ENCODE measurements around the gene HSPA9. TPM values are rescaled to one million over a fixed set of nuclear protein-coding genes. Genes with fewer than 3 reads are reported as not detected.

HSPA9 gene
- polyA plus RNA-seq, 1 donor from 2014 or later, result 280 TPM

- H3K9me3 ChIP-seq (ENCODE audit: low read length), result no peaks in the 10 kb centered on the region
- no peak overlapping the region for H3K27ac ChIP-seq (ENCODE audit: low read length)
- TF ChIP-seq, protein P1, sequence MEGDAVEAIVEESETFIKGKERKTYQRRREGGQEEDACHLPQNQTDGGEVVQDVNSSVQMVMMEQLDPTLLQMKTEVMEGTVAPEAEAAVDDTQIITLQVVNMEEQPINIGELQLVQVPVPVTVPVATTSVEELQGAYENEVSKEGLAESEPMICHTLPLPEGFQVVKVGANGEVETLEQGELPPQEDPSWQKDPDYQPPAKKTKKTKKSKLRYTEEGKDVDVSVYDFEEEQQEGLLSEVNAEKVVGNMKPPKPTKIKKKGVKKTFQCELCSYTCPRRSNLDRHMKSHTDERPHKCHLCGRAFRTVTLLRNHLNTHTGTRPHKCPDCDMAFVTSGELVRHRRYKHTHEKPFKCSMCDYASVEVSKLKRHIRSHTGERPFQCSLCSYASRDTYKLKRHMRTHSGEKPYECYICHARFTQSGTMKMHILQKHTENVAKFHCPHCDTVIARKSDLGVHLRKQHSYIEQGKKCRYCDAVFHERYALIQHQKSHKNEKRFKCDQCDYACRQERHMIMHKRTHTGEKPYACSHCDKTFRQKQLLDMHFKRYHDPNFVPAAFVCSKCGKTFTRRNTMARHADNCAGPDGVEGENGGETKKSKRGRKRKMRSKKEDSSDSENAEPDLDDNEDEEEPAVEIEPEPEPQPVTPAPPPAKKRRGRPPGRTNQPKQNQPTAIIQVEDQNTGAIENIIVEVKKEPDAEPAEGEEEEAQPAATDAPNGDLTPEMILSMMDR (IDR thresholded peaks at IDR 0.05; ENCODE audit: poor library complexity, severe bottlenecking), result no peak
- TF ChIP-seq, protein P2, sequence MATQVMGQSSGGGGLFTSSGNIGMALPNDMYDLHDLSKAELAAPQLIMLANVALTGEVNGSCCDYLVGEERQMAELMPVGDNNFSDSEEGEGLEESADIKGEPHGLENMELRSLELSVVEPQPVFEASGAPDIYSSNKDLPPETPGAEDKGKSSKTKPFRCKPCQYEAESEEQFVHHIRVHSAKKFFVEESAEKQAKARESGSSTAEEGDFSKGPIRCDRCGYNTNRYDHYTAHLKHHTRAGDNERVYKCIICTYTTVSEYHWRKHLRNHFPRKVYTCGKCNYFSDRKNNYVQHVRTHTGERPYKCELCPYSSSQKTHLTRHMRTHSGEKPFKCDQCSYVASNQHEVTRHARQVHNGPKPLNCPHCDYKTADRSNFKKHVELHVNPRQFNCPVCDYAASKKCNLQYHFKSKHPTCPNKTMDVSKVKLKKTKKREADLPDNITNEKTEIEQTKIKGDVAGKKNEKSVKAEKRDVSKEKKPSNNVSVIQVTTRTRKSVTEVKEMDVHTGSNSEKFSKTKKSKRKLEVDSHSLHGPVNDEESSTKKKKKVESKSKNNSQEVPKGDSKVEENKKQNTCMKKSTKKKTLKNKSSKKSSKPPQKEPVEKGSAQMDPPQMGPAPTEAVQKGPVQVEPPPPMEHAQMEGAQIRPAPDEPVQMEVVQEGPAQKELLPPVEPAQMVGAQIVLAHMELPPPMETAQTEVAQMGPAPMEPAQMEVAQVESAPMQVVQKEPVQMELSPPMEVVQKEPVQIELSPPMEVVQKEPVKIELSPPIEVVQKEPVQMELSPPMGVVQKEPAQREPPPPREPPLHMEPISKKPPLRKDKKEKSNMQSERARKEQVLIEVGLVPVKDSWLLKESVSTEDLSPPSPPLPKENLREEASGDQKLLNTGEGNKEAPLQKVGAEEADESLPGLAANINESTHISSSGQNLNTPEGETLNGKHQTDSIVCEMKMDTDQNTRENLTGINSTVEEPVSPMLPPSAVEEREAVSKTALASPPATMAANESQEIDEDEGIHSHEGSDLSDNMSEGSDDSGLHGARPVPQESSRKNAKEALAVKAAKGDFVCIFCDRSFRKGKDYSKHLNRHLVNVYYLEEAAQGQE (IDR thresholded peaks at IDR 0.05; ENCODE audit: borderline replicate concordance), result no peak
- TF ChIP-seq RAD21 (conservative IDR thresholded peaks at IDR 0.05), result no peak
- TF ChIP-seq EP300 (conservative IDR thresholded peaks at IDR 0.05; ENCODE audit: poor library complexity, severe bottlenecking), result no peak
- TF ChIP-seq SMC3 (conservative IDR thresholded peaks at IDR 0.05; ENCODE audit: poor library complexity), result no peak
- TF ChIP-seq TAF1 (IDR thresholded peaks at IDR 0.05; ENCODE audit: low read depth), result no peak
- TF ChIP-seq EZH2 (IDR thresholded peaks at IDR 0.05; ENCODE audit: borderline replicate concordance, insufficient read depth, low read length, poor library complexity, severe bottlenecking), result no peak
- no peak for TF ChIP-seq MXI1 (conservative IDR thresholded peaks at IDR 0.05; ENCODE audit: poor library complexity, severe bottlenecking)
- no peak for TF ChIP-seq POLR2AphosphoS5 (IDR thresholded peaks at IDR 0.05)
- H3K27me3 ChIP-seq (ENCODE audit: insufficient read depth, low read depth, low read length), result no peaks in the 10 kb centered on the region
- H3K36me3 ChIP-seq (ENCODE audit: insufficient read depth, low read length), result no peaks in the 10 kb centered on the region
- H4K20me1 ChIP-seq (ENCODE audit: insufficient read depth), result no peaks in the 10 kb centered on the region
- H3K9ac ChIP-seq (ENCODE audit: low read length), result no peak overlapping the region
- H2AFZ ChIP-seq (ENCODE audit: low read depth, low read length), result no peak overlapping the region
- no peaks in the 10 kb centered on the region for H3K79me2 ChIP-seq (replicated peaks; ENCODE audit: insufficient read depth, low read length)
- H3F3A ChIP-seq (ENCODE audit: insufficient read depth, low read length, poor library complexity, severe bottlenecking), result peaks cover 4% of the 10 kb centered on the region
- no peaks in the 10 kb centered on the region for H3K9me2 ChIP-seq (ENCODE audit: insufficient read depth, low read length)
- no peak overlapping the region for H3K4me2 ChIP-seq (ENCODE audit: low read length)
- H3K4me3 ChIP-seq (ENCODE audit: low read length), result no peak overlapping the region
Observed at GRCh38 chr5:138601444-138601843, 26.2 kb upstream of the HSPA9 start.

GRCh38 chr5:138600446-138600845 is 25.2 kb upstream of the HSPA9 start:
- Histone ChIP-seq H3K4me3 (ENCODE audit: low read length) (no peak overlapping the region), H3K9me3 (ENCODE audit: low read length) (no peaks in the 10 kb centered on the region), H3K79me2 (replicated peaks; ENCODE audit: insufficient read depth, low read length) (no peaks in the 10 kb centered on the region), H3K9me2 (ENCODE audit: insufficient read depth, low read length) (no peaks in the 10 kb centered on the region), H2AFZ (ENCODE audit: low read depth, low read length) (no peak overlapping the region), H3K4me2 (ENCODE audit: low read length) (no peak overlapping the region), H3K27ac (ENCODE audit: low read length) (no peak overlapping the region), H3K27me3 (ENCODE audit: insufficient read depth, low read depth, low read length) (no peaks in the 10 kb centered on the region), H3F3A (ENCODE audit: insufficient read depth, low read length, poor library complexity, severe bottlenecking) (no peaks in the 10 kb centered on the region), H4K20me1 (ENCODE audit: insufficient read depth) (no peaks in the 10 kb centered on the region), H3K9ac (ENCODE audit: low read length) (no peak overlapping the region), H3K36me3 (ENCODE audit: insufficient read depth, low read length) (no peaks in the 10 kb centered on the region)
- TF ChIP-seq, protein P2 (IDR thresholded peaks at IDR 0.05; ENCODE audit: borderline replicate concordance), result no peak
- no peak for TF ChIP-seq SMC3 (conservative IDR thresholded peaks at IDR 0.05; ENCODE audit: poor library complexity)
- no peak for TF ChIP-seq TAF1 (IDR thresholded peaks at IDR 0.05; ENCODE audit: low read depth)
- no peak for TF ChIP-seq EP300 (conservative IDR thresholded peaks at IDR 0.05; ENCODE audit: poor library complexity, severe bottlenecking)
- TF ChIP-seq POLR2AphosphoS5 (IDR thresholded peaks at IDR 0.05), result no peak
- no peak for TF ChIP-seq MXI1 (conservative IDR thresholded peaks at IDR 0.05; ENCODE audit: poor library complexity, severe bottlenecking)
- no peak for TF ChIP-seq RAD21 (conservative IDR thresholded peaks at IDR 0.05)
- no peak for TF ChIP-seq EZH2 (IDR thresholded peaks at IDR 0.05; ENCODE audit: borderline replicate concordance, insufficient read depth, low read length, poor library complexity, severe bottlenecking)
- TF ChIP-seq, protein P1 (IDR thresholded peaks at IDR 0.05; ENCODE audit: poor library complexity, severe bottlenecking), result no peak

Data from neural cell (in vitro differentiated cells).